PFSK-1 (cell line): ENCODE measurements around the gene MAGI1.

Source experiments
- FOXP2 ChIP-seq: optimal IDR thresholded peaks from 2 replicates; pipeline ENCODE3; 2011; ENCODE audit warnings: borderline replicate concordance, control low read depth, inconsistent platforms; ENCODE audit not compliant: insufficient read depth; ENCODE audit errors: extremely low read length, extremely low read depth
- POLR2AphosphoS5 ChIP-seq: IDR thresholded peaks from 2 replicates; pipeline ENCODE4 v1.6.1; 2012; ENCODE audit warnings: low read depth, mild to moderate bottlenecking, control low read depth, low read length, moderate library complexity
- SIN3A ChIP-seq: IDR thresholded peaks from 2 replicates; pipeline ENCODE4 v1.6.1; 2012; ENCODE audit warnings: mild to moderate bottlenecking, low read length, moderate library complexity, borderline replicate concordance; ENCODE audit not compliant: insufficient read depth
- TAF1 ChIP-seq: IDR thresholded peaks from 2 replicates; pipeline ENCODE4 v1.6.1; 2012; ENCODE audit warnings: low read length, control low read depth, borderline replicate concordance; ENCODE audit not compliant: insufficient read depth
- TF ChIP-seq, protein P1 (sequence below), 2 experiments: IDR thresholded peaks; 2 replicates each; pipeline versions ENCODE4 v1.6.1 to v1.8.0; 2011 to 2012; ENCODE audit warnings: low read depth in 2 of 2, low read length in 2 of 2, control low read depth in 1 of 2, inconsistent platforms in 1 of 2, mild to moderate bottlenecking in 1 of 2, moderate library complexity in 1 of 2; ENCODE audit not compliant: insufficient read depth in 1 of 2

GRCh38 chr3:65988411-65989180, 50.1 kb downstream of the MAGI1 start:
- TF ChIP-seq POLR2AphosphoS5 = no peak
- TF ChIP-seq TAF1 = no peak
- TF ChIP-seq, protein P1, sequence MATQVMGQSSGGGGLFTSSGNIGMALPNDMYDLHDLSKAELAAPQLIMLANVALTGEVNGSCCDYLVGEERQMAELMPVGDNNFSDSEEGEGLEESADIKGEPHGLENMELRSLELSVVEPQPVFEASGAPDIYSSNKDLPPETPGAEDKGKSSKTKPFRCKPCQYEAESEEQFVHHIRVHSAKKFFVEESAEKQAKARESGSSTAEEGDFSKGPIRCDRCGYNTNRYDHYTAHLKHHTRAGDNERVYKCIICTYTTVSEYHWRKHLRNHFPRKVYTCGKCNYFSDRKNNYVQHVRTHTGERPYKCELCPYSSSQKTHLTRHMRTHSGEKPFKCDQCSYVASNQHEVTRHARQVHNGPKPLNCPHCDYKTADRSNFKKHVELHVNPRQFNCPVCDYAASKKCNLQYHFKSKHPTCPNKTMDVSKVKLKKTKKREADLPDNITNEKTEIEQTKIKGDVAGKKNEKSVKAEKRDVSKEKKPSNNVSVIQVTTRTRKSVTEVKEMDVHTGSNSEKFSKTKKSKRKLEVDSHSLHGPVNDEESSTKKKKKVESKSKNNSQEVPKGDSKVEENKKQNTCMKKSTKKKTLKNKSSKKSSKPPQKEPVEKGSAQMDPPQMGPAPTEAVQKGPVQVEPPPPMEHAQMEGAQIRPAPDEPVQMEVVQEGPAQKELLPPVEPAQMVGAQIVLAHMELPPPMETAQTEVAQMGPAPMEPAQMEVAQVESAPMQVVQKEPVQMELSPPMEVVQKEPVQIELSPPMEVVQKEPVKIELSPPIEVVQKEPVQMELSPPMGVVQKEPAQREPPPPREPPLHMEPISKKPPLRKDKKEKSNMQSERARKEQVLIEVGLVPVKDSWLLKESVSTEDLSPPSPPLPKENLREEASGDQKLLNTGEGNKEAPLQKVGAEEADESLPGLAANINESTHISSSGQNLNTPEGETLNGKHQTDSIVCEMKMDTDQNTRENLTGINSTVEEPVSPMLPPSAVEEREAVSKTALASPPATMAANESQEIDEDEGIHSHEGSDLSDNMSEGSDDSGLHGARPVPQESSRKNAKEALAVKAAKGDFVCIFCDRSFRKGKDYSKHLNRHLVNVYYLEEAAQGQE (IDR thresholded peaks at IDR 0.05; ENCODE audit: insufficient read depth in 1 of 2, low read depth in 2 of 2, low read length in 2 of 2) = no peak
- TF ChIP-seq SIN3A = no peak
- no peak for TF ChIP-seq FOXP2
